Colonic mucosa (tissue), 4 donors: Measurements from ENCODE around the gene TTLL12. TPM values are rescaled to one million over a fixed set of nuclear protein-coding genes. Genes with fewer than 3 reads are reported as not detected.

Experiments
- DNase-seq: peaks from one replicate; pipeline ENCODE4 v3.0.0-alpha.2; 2020
- H3K27ac ChIP-seq: fragments of 200-600 bp; one replicate; pipeline ENCODE4 v1.8.0; 2021
- H3K27me3 ChIP-seq: fragments of 200-600 bp; one replicate; pipeline ENCODE4 v1.8.0; 2021
- H3K36me3 ChIP-seq: fragments of 200-600 bp; one replicate; pipeline ENCODE4 v1.8.0; 2021
- H3K4me1 ChIP-seq: fragments of 200-600 bp; one replicate; pipeline ENCODE4 v1.8.0; 2021; ENCODE audit warnings: mild to moderate bottlenecking
- H3K4me3 ChIP-seq: fragments of 200-600 bp; one replicate; pipeline ENCODE4 v1.8.0; 2021
- H3K9ac ChIP-seq, 2 donors: one replicate each; pipeline ENCODE4 v1.7.0; 2013; ENCODE audit warnings: control low read depth in 2 of 2, low read depth in 2 of 2, low read length in 2 of 2
- H3K9me3 ChIP-seq: fragments of 200-600 bp; one replicate; pipeline ENCODE4 v1.8.0; 2021
- intact Hi-C: fragments of 100-400 bp; cut with DNase I; formaldehyde crosslinking; loops from one replicate; pipeline ENCODE4 v1.14.1; 2022
- total RNA-seq, 2 donors: library from RNA; stranded (reverse); fragmentation: NEBNext Ultra II Directional in 1 of 2; extraction: Animal tissue kit (Norgen Biotek cat#: 25700) in 1 of 2; gene quantifications; one replicate each; pipeline ENCODE4 v1.2.1, GENCODE V29; 2021
- TF ChIP-seq, protein P1 (sequence below): fragments of 200-600 bp; IDR thresholded peaks from one replicate; pipeline ENCODE4 v1.8.0; 2022; ENCODE audit warnings: antibody characterized with exemption, mild to moderate bottlenecking
- donor health status: healthy.
- donor health status: DM: no; HTN: no; CAD: no.
- donor health status: DM: no; HTN: no; CAD: no.

Gene TTLL12
- total RNA-seq, 2 donors from 2014 or later = 89.3 to 147 TPM

DNA sequence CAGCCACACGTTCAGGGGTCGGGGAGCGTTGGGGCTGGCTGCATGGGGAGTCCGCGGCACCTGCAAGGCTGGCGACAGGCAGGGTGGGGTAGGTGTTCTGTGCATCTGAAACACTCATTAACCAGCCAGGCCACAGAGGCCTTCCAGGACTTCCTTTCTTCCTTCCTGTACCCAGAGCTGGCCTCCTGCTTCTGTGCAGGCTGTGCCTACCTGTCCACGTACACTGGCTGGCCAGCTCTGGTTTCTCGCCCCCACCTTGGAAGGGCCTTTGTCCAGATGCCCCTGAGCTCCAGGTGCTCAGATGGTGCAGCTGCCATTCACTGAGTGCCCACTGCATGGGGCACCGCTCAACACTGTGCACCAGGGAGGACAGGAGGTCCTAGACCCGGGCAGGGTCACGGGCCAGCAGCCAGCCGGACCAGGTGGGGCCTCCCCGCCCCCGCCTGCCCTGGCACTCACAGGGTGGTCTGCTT is 15.9 kb downstream of the TTLL12 start:
- Histone ChIP-seq H3K27ac (peak overlapping the region; percentile 85), H3K27me3 (no peaks in the 10 kb centered on the region), H3K4me1 (no peaks in the 10 kb centered on the region), H3K9me3 (no peaks in the 10 kb centered on the region), H3K9ac (peak overlapping the region; percentile 83 to 95), H3K4me3 (peak overlapping the region; percentile 30), H3K36me3 (no peaks in the 10 kb centered on the region)
- TF ChIP-seq, protein P1, sequence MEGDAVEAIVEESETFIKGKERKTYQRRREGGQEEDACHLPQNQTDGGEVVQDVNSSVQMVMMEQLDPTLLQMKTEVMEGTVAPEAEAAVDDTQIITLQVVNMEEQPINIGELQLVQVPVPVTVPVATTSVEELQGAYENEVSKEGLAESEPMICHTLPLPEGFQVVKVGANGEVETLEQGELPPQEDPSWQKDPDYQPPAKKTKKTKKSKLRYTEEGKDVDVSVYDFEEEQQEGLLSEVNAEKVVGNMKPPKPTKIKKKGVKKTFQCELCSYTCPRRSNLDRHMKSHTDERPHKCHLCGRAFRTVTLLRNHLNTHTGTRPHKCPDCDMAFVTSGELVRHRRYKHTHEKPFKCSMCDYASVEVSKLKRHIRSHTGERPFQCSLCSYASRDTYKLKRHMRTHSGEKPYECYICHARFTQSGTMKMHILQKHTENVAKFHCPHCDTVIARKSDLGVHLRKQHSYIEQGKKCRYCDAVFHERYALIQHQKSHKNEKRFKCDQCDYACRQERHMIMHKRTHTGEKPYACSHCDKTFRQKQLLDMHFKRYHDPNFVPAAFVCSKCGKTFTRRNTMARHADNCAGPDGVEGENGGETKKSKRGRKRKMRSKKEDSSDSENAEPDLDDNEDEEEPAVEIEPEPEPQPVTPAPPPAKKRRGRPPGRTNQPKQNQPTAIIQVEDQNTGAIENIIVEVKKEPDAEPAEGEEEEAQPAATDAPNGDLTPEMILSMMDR = no peak
- intact Hi-C loops = no loop called here
- DNase-seq = peak; percentile 73

- no peaks in the 10 kb centered on the region for H3K4me1 ChIP-seq
- TF ChIP-seq, protein P1 = no peak
- intact Hi-C loops = no loop called here
- H3K9ac ChIP-seq = peak overlapping the region in 1 of 2 donors; percentile 95
- H3K9me3 ChIP-seq = no peaks in the 10 kb centered on the region
- no peak overlapping the region for H3K27ac ChIP-seq
- H3K4me3 ChIP-seq = no peak overlapping the region
- no peaks in the 10 kb centered on the region for H3K27me3 ChIP-seq
- no peak for DNase-seq
- no peaks in the 10 kb centered on the region for H3K36me3 ChIP-seq
These were observed 16.8 kb downstream of the TTLL12 start for GRCh38 chr22:43170131-43170480.

DNA sequence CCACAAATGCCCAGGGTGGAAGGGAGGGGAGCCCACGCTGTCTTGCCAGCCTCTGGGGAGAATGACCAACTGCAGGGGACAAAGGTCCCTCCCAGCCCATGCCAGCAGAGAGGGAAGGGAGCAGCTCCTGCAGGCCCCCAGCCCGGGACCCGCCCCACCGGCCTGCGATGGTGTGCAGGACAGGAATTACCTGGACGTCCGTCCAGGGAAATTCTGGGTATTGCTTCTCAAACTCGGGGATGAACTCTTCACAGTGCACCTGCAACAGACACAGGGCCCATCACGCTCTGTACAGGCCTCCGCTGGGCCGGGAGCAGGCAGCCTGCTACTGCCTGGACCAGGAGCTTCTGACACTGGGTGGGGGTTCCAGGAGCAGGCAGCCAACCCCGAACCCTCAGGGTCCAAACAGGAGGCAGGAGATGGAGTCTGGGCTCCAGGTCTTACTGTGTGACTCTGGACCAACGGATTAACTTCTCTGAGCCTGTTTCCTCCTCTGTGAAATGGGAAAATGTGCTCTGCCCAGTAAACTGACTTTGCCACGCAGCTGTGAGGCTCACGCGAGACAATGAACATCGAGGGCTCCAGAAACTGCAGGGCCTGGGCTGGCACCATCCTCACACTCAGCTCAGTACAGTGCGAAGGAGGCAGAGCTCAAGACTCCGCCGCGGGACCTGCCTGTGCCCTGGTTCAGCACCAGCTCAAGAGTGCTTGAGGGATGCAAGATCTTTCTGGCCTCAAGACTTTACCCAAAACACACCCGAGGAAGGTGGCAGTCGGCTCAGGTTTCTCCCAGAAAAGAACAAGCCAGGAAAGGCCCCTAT is 17.4 kb downstream of the TTLL12 start:
- TF ChIP-seq, protein P1 = no peak
- Histone ChIP-seq H3K36me3 (no peaks in the 10 kb centered on the region), H3K27ac (no peak overlapping the region), H3K27me3 (no peaks in the 10 kb centered on the region), H3K9ac (peak overlapping the region in 1 of 2 donors; percentile 21), H3K4me3 (no peak overlapping the region), H3K9me3 (no peaks in the 10 kb centered on the region), H3K4me1 (no peaks in the 10 kb centered on the region)
- intact Hi-C loops = no loop called here
- no peak for DNase-seq

GRCh38 chr22:43168471-43169309 is 18.2 kb downstream of the TTLL12 start:
- TF ChIP-seq, protein P1 = no peak
- Histone ChIP-seq H3K4me3 (no peak overlapping the region), H3K36me3 (no peaks in the 10 kb centered on the region), H3K27ac (no peak overlapping the region), H3K27me3 (no peaks in the 10 kb centered on the region), H3K9me3 (no peaks in the 10 kb centered on the region), H3K9ac (no peak overlapping the region), H3K4me1 (no peaks in the 10 kb centered on the region)
- DNase-seq = no peak
- intact Hi-C loops = no loop called here

DNA sequence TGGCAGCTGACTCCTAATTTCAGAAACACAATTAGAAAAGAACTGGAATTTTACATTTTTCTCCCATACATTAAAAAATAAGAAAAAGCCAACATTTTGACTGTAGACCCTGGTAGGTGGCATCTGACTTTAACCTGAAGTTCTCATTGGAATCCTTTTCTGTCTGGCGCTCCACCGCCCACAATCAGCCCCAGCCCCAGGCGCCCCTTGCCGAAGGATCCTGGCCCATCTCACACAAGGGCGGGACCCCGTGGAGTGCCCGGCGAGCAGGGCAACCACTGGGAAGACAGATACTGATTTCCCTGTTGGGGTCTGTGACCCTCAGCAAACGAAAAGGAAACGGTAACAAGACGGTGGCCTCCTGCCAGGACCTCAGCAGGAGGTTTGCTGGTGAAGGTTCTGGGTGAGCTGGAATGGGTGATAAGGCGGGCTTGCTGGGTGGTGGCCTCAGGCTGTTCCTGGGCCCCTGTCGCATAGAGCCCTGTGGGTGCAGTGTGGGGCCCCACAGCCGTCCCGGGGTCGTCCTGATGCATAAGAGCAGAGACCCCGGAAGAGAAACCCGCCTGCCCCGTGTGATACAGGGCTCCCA is 19.8 kb downstream of the TTLL12 start:
- TF ChIP-seq, protein P1 = no peak
- no peak overlapping the region for H3K27ac ChIP-seq
- no peaks in the 10 kb centered on the region for H3K9me3 ChIP-seq
- H3K9ac ChIP-seq = no peak overlapping the region
- intact Hi-C loops = no loop called here
- no peaks in the 10 kb centered on the region for H3K4me1 ChIP-seq
- DNase-seq = no peak
- no peaks in the 10 kb centered on the region for H3K27me3 ChIP-seq
- H3K4me3 ChIP-seq = no peak overlapping the region
- no peaks in the 10 kb centered on the region for H3K36me3 ChIP-seq
